Ectodermal cell (in vitro differentiated cells): Measurements from ENCODE around the gene IFITM2.

ENCODE experiments used
- H3K27ac ChIP-seq: 2 replicates; pipeline ENCODE4 v1.7.0; 2013; ENCODE audit warnings: mild to moderate bottlenecking, low read depth, low read length; ENCODE audit not compliant: insufficient read depth, poor library complexity, severe bottlenecking
- H3K27me3 ChIP-seq: 2 replicates; pipeline ENCODE4 v1.7.0; 2013; ENCODE audit warnings: mild to moderate bottlenecking, low read length; ENCODE audit not compliant: insufficient read depth, control insufficient read depth, poor library complexity, severe bottlenecking
- H3K36me3 ChIP-seq: one replicate; pipeline ENCODE4 v1.7.0; 2013; ENCODE audit warnings: low read length; ENCODE audit not compliant: control insufficient read depth, insufficient read depth
- H3K4me1 ChIP-seq: one replicate; pipeline ENCODE4 v1.7.0; 2013; ENCODE audit warnings: low read length; ENCODE audit not compliant: control insufficient read depth, insufficient read depth
- H3K4me3 ChIP-seq: 2 replicates; pipeline ENCODE4 v1.7.0; 2013; ENCODE audit warnings: low read depth, low read length, control low read depth; ENCODE audit not compliant: insufficient read depth
- H3K9me3 ChIP-seq: 2 replicates; pipeline ENCODE4 v1.7.0; 2013; ENCODE audit warnings: mild to moderate bottlenecking, low read length, moderate library complexity; ENCODE audit not compliant: control insufficient read depth
- WGBS, 2 experiments: methylation state at CpG; one replicate each; pipeline ENCODE4 v1.1.7; 2013; ENCODE audit warnings: missing lambda C conversion rate in 2 of 2; 5-methylcytosine and 5-hydroxymethylcytosine counted together

IFITM2 gene

DNA sequence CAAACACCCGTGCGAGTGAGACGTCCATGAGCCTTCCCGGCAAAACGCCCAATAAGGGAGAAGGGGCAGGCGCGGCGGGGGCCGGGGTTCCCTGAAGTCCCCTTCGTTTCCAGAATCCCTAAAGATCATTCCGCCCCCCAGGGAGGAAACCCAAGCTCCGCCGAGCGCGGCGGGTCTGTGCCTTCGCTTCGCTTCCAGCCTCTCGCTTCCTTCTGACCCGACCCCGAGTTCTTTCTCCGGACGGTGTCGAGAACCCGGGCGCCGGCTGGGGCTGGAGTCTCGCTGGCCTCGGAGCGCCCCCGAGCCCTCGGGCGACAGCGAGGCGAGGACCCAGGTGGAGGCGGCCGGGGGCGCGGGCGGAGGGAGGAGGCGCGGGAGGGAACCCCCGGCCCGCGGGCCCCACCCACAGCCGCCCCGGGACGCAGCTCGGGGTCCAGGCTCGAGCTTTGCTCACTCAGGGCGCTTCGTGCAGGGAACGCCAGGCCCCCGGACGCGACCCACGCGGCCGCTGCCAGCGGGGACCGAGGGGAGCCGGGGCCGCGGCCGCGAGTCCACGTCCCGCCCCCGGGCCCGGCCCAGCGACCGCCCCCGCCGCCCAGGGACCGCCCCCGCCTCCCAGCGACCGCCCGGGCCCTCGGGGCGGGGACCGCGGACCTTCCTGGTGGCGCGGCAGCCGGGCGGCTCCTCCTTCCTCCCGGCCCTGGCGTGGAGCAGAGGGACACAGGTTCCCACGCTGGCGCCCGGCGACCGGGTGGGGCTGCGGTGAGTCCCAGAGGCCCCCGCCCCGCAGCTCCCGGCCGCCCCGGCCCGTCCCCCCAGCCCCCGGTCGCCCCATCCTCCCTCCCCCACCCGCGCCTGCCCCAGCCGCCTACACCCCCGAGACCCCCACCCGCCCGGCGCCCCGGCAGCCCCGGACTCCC, 18.9 kb upstream of the IFITM2 start, which contains the start of gene PGGHG:
Gene PGGHG, plus strand, starts transcription at position 649 of the 920 bp plus-strand sequence. CDS start 691 bp downstream, outside the sequence.
- Histone ChIP-seq H3K36me3 (no peaks in the 10 kb centered on the region), H3K9me3 (no peaks in the 10 kb centered on the region), H3K27ac (no peak within 1 kb of the TSS), H3K4me3 (peak within 1 kb of the TSS; percentile 43), H3K27me3 (peaks cover 32% of the 10 kb centered on the region), H3K4me1 (no peaks in the 10 kb centered on the region)
- WGBS, 2 experiments, result 1% methylated on average over 99 to 100 of the region's 112 CpGs

DNA sequence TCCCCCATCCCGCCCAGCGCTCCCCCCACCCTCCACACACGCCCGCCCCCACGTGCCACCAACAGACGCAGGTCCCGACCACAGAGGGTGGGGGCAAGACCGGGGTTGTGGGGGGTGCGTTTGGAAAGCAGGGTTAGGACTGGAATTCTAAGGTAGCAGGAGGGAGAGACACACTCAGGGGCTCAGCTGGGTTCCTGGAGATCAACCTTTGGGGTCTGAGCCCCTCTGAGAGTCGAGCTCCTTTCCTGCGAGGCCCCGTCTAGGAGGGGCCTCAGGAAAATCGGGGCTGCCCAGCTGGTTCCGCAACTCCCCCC, 18.3 kb upstream of the IFITM2 start:
- WGBS, 2 experiments, result 51 to 54% methylated on average over 9 to 10 of the region's 14 CpGs
- H3K36me3 ChIP-seq, result no peaks in the 10 kb centered on the region
- H3K9me3 ChIP-seq, result no peaks in the 10 kb centered on the region
- peaks cover 29% of the 10 kb centered on the region for H3K27me3 ChIP-seq
- H3K27ac ChIP-seq, result no peak overlapping the region
- H3K4me3 ChIP-seq, result peak overlapping the region; percentile 43
- no peaks in the 10 kb centered on the region for H3K4me1 ChIP-seq

DNA sequence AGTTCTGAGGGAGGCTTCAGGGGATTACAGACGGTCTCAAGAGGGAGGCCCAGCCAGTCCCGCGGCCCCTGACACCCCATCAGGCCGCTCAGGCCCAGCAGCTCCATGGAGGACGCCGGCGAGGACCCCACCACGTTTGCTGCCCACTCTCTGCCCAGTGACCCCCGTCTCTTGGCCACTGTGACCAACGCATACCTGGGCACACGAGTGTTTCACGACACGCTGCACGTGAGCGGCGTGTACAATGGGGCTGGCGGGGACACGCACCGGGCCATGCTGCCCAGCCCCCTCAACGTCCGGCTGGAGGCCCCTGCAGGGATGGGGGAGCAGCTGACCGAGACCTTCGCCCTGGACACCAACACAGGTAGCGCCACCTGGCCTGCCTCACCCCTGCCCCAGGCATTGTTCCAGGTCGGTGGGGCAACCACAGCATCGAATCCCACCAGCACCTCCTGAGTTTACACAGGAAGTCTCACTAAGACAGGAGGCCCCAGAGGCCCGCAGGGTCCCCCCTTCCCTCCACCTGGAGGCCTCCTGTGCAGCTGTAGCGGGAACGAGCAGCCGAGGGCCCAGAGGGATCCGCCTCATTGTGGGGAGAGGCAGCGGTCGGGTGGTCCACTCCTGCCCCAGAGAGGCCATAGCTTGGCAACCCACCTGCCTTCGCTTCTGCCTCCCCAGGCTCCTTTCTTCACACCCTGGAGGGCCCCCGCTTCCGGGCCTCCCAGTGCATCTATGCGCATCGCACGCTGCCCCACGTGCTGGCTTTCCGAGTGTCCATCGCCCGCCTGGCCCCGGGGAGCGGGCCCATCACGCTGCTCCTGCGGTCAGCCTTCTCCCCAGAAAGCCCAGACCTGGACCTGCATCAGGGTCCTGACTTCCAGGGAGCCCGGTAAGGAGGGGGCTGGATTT, 17.6 kb upstream of the IFITM2 start:
- H3K4me3 ChIP-seq, result peak overlapping the region; percentile 43
- 92 to 94% methylated on average over 48 of the region's 48 CpGs for WGBS, 2 experiments

DNA sequence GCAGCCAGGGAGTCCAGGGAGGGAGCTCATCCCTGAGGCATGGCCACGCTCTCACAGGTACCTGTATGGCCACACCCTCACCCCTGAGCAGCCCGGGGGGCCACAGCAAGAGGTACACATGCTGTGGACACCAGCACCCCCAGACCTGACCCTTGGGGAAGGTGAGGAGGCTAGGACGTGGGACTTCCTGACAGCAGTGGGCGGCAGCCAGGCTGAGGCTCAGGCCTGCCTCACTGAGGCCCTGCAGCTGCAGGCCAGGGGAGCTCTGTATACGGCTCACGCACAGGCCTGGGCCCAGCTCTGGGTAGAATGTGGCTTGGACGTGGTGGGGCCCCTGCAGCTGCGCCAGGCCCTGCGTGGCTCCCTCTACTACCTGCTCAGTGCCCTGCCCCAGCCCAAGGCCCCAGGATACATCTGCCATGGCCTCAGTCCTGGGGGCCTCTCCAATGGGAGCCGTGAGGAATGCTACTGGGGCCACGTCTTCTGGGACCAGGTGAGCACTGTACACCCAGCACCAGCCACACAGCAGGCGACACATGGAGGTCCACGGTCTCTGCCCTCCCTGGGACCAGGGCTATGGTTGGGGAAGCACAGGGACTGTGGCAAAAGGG, 16.9 kb upstream of the IFITM2 start:
- no peak overlapping the region for H3K4me3 ChIP-seq
- H3K27me3 ChIP-seq, result peaks cover 29% of the 10 kb centered on the region
- H3K4me1 ChIP-seq, result no peaks in the 10 kb centered on the region
- H3K36me3 ChIP-seq, result no peaks in the 10 kb centered on the region
- 89 to 91% methylated on average over 13 of the region's 13 CpGs for WGBS, 2 experiments
- no peak overlapping the region for H3K27ac ChIP-seq
- H3K9me3 ChIP-seq, result no peaks in the 10 kb centered on the region

More for the DNA sequence above, 17.6 kb upstream of the IFITM2 start:
- peaks cover 29% of the 10 kb centered on the region for H3K27me3 ChIP-seq
- H3K36me3 ChIP-seq, result no peaks in the 10 kb centered on the region
- H3K27ac ChIP-seq, result no peak overlapping the region
- no peaks in the 10 kb centered on the region for H3K4me1 ChIP-seq
- H3K9me3 ChIP-seq, result no peaks in the 10 kb centered on the region

DNA sequence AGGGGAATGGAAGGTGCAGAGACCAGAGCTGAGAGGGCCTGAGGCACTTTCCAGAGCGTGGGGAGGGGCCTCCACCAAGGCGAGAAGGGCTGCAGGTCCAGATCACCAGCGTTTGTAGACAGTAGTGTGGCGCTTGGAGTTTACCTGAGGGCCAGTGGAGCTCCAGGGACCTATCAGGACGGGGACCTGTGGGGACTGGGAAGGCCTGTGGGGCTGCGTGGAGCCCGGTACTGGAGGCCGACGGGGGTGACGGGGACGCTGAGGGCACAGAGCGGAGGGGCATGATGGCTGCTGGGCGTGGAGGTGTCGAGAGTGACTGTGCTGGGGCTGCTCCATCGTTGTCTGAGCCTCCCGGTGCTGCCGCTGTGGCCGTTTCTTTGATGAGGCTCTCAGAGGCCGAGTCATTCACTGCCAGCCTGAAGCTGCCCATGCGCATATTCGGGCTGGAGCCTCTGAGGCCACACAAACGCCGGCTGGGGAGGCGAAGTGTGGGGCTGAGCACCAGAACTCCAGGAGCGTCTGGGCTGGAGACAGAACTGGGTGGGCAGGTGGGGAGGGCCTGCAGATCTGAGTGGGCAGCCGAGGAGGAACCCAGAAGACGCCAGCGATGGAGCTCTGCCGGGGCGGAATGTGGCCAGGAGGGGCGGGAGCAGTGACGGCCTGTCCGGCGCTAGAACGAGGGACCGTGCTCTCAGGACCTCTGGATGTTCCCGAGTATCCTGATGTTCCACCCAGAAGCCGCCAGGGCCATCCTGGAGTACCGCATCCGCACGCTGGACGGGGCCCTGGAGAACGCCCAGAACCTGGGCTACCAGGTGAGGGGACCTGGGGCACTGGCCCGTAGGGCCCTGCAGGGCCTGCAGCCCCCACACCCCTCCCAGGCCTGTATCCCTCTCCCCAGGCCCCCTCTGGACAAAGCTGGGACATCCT, 16.1 kb upstream of the IFITM2 start:
- Histone ChIP-seq H3K27me3 (peaks cover 29% of the 10 kb centered on the region), H3K4me3 (no peak overlapping the region), H3K4me1 (no peaks in the 10 kb centered on the region), H3K27ac (no peak overlapping the region), H3K9me3 (no peaks in the 10 kb centered on the region), H3K36me3 (no peaks in the 10 kb centered on the region)
- WGBS, 2 experiments, result 70 to 76% methylated on average over 44 of the region's 44 CpGs

DNA sequence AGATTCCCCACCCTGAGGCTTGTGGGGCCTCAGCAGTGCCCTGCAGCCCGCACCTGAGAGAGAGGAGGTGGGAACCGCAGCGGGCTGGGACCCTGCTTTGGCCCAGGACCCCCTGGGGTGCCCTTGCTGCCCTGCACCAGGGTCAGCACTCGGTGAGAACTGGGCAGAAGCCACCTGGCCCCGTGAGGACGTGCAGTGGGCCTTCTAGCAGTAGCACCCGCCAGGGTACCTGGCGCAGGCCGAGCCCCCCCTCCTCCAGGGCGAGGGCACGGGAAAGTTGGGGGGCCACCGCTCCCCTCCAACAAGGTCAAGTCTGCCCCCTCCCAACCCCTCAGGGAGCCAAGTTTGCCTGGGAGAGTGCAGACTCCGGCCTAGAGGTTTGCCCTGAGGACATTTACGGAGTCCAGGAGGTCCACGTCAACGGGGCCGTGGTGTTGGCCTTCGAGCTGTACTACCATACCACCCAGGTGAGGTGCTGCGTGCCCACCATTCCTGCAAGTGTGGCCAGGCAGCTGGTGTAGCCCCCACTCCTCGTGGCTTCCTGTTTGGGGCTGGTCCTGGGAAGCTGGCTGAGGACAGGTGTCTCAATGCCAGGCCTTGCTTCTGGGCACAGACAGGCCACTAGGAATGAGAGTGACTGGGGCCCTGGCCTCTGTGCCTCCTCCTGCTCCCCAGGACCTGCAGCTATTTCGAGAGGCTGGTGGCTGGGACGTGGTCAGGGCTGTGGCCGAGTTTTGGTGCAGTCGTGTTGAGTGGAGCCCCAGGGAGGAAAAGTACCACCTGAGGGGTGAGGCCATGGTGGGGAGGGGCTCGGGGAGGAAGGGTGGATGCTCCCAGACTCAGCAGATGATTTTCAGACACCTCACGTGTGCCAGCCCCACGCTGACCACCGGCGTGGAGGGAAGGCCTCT, 15.2 kb upstream of the IFITM2 start:
- 94 to 95% methylated on average over 29 of the region's 29 CpGs for WGBS, 2 experiments
- no peak overlapping the region for H3K4me3 ChIP-seq
- no peaks in the 10 kb centered on the region for H3K9me3 ChIP-seq
- no peak overlapping the region for H3K27ac ChIP-seq
- H3K4me1 ChIP-seq, result no peaks in the 10 kb centered on the region
- no peaks in the 10 kb centered on the region for H3K36me3 ChIP-seq
- peaks cover 19% of the 10 kb centered on the region for H3K27me3 ChIP-seq

DNA sequence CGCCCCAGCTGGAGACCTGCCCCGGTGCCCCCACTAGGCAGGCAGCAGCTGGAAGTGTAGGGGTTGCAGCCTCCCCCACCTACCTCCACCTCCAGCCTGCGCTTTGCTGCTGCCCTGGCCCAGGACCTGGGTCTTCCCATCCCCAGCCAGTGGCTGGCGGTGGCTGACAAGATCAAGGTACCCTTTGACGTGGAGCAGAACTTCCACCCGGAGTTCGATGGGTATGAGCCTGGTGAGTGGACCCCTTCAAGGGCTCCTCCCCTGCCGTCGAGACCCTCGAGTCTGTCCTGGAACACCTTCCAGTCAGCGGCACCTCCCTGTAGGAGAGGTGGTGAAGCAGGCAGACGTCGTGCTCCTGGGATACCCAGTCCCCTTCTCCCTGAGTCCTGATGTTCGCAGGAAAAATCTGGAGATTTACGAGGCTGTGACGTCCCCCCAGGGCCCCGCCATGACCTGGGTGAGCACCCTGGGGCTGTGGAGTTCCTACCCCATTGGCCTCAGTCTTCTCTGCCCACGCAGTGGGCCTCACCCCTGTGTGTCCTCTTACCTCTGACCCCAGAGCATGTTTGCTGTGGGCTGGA, 14.3 kb upstream of the IFITM2 start:
- Histone ChIP-seq H3K36me3 (no peaks in the 10 kb centered on the region), H3K9me3 (no peaks in the 10 kb centered on the region), H3K27me3 (peaks cover 10% of the 10 kb centered on the region), H3K27ac (no peak overlapping the region), H3K4me1 (peaks cover 8% of the 10 kb centered on the region), H3K4me3 (no peak overlapping the region)
- 91% methylated on average over 17 of the region's 18 CpGs for WGBS, 2 experiments

DNA sequence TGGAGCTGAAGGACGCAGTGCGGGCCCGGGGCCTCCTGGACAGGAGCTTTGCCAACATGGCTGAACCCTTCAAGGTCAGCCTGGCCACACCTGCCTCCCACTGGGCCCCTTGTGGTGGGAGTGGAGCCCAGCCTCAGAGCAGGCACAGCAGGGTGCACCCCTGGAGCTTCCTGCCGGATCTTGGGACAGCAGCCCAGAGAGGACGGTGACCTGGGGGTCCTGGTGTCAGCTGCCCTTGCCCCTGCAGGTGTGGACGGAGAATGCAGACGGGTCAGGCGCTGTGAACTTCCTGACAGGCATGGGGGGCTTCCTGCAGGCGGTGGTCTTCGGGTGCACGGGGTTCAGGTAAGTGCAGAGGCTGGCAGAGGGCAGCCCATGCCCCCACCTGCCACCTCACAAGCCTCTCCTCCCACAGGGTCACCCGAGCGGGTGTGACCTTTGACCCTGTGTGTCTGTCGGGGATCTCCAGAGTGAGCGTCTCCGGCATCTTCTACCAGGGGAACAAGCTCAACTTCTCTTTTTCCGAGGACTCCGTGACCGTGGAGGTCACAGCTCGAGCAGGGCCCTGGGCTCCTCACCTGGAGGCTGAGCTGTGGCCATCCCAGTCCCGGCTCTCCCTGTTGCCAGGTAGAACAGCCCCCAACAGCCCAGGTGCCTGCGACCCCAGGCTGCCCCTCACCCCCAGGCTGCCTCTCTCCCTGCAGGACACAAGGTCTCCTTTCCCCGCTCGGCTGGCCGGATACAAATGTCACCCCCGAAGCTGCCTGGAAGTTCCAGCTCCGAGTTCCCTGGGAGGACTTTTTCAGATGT, 13.6 kb upstream of the IFITM2 start:
- 93 to 94% methylated on average over 27 of the region's 27 CpGs for WGBS, 2 experiments
- H3K4me3 ChIP-seq, result no peak overlapping the region
- peaks cover 8% of the 10 kb centered on the region for H3K4me1 ChIP-seq
- H3K27me3 ChIP-seq, result peaks cover 4% of the 10 kb centered on the region
- no peaks in the 10 kb centered on the region for H3K9me3 ChIP-seq
- H3K36me3 ChIP-seq, result no peaks in the 10 kb centered on the region
- no peak overlapping the region for H3K27ac ChIP-seq
